NCI-H1092 treated with DMSO at 0.1 percent for 48 hours (cell line): ENCODE results near the gene MYO1C.
"Not testable (repeated sequence)": the region's sequence is repeated elsewhere in the genome, so short reads cannot be mapped to it uniquely, and the experiment has no call there.

Experiments
- DNase-seq: peaks from one replicate; lab custom pipeline; 2025; lab: John Stamatoyannopoulos, UW

MYO1C gene

DNA sequence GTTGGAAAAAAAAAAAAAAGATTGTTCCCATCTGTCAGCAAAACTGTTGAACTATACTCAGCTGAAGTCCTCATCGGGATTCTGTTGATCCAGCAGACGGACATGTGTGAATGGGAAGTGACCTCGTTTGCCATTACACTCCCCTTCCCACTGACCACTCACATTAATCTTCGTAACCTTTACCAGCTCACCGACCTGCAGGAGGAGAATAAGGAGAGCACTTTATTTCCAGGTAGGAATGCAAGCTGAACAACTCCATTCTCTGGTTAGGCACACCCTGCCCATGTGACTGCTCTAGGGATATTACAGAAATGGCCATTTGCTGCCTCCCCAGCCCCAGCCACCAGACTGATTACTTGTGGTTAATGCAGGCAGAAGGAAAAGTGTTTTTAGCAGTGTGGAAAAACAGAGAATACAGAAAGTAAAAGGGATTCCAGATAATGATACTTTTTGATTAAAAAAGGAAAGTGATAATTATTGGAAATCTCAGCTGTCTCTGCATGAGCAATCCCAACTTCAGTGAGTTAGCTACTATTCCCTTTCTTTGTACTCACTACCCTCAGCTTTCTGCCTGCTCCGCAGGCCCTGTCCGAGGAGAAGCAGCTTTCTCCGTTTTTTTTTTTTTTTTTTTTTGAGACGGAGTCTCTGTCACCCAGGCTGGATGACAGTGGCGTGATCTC is 68.9 kb downstream of the MYO1C start:
- no peak for DNase-seq

DNA sequence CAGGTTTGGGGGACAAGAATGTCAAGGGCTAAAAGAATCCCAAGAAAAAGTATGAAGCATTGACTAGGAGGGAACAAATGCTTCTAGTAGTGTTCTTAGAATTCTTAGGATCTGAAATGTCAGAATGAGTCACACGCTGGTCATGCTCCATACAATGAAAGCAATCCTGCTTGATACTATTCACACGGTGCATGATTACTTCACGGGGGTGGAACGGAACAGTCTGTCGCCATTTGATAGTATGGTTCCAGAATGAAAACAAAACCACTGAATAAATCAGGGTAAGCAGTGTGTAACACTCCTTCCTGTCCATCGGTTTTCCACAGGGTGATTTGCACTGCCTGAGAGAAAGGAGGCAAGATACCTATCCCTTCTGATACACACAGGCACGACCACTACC is 69.6 kb downstream of the MYO1C start:
- no peak for DNase-seq

DNA sequence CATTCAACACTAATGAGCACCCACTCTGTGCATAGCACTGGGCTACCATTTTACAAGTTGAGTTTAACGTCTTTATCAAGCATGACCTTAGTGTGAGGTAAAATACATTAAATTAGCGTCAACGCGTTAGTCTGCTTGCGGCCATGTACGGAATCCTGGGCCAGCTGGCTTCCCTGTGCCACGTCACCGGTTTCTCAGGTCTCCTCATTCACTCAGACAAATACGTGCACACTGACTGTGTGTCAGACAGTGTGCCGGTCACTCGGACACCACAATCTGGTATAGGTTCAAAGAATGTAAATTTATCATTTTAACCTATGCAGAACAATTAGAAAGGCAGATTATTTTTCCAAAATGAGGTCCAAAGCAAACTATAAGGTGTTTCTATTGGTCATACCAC is 71.0 kb downstream of the MYO1C start:
- no peak for DNase-seq

DNA sequence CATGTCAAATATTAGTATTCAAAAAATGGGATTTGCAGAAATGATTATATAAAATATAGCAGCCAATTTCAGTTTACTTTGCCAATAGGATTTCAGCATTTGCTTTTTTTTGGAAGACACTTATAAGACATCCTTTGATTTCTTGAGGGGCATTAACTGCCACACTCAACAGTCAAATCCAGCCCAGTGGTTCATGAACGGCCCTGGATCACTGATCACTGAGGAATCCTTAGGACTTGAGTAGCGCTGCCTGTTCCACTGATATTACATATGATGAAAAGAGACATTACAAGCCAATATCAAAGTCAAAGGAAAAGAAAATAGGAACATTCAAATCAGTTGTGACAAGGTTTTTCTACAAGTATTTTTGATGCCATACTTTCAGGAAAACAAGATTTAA is 71.5 kb downstream of the MYO1C start:
- no peak for DNase-seq

GRCh38 chr17:1420163-1420562 is 72.3 kb downstream of the MYO1C start:
- no peak for DNase-seq

GRCh38 chr17:1418476-1418875 is 74.0 kb downstream of the MYO1C start:
- not testable (repeated sequence) for DNase-seq

- no peak for DNase-seq
Measured at GRCh38 chr17:1416414-1416813, 76.1 kb downstream of the MYO1C start.

GRCh38 chr17:1414634-1415033 is 77.9 kb downstream of the MYO1C start:
- DNase-seq, result no peak
